GM21528 (cell line): ENCODE measurements around the gene RUFY1.
"Not testable (repeated sequence)": the region's sequence is repeated elsewhere in the genome, so short reads cannot be mapped to it uniquely, and the experiment has no call there.

Experiments
- ATAC-seq: cut with Tn5 transposase; IDR thresholded peaks from one replicate; pipeline ENCODE4 v1.9.1; 2021; ENCODE audit warnings: mild to moderate bottlenecking, moderate library complexity; ENCODE audit not compliant: unreplicated experiment, low FRiP score

Gene RUFY1

GRCh38 chr5:179550511-179551342 is at the start of gene RUFY1:
Gene RUFY1, plus strand, starts transcription at chr5:179550554. Its CDS starts 16 bp downstream, at chr5:179550570.
- ATAC-seq, result peak; percentile 83

GRCh38 chr5:179501997-179502396 is 48.4 kb upstream of the RUFY1 start:
- not testable (repeated sequence) for ATAC-seq

- not testable (repeated sequence) for ATAC-seq
Observed at GRCh38 chr5:179502420-179502819, 47.9 kb upstream of the RUFY1 start.

- ATAC-seq, result no peak
Observed at GRCh38 chr5:179504191-179504590, 46.2 kb upstream of the RUFY1 start.

GRCh38 chr5:179504600-179505396 is 45.6 kb upstream of the RUFY1 start:
- no peak for ATAC-seq

GRCh38 chr5:179505636-179506261 is 44.6 kb upstream of the RUFY1 start:
- no peak for ATAC-seq

GRCh38 chr5:179509239-179509638 is 41.1 kb upstream of the RUFY1 start:
- no peak for ATAC-seq

- ATAC-seq, result no peak
Observed at GRCh38 chr5:179509845-179510244, 40.5 kb upstream of the RUFY1 start.

GRCh38 chr5:179512452-179513000 is 37.8 kb upstream of the RUFY1 start:
- ATAC-seq, result no peak

GRCh38 chr5:179515501-179515900 is 34.9 kb upstream of the RUFY1 start:
- ATAC-seq, result not testable (repeated sequence)

- ATAC-seq, result no peak
Observed at GRCh38 chr5:179516221-179516620, 34.1 kb upstream of the RUFY1 start.

GRCh38 chr5:179517746-179518145 is 32.6 kb upstream of the RUFY1 start:
- not testable (repeated sequence) for ATAC-seq

GRCh38 chr5:179518369-179518768 is 32.0 kb upstream of the RUFY1 start:
- ATAC-seq, result not testable (repeated sequence)

GRCh38 chr5:179519416-179520070 is 30.8 kb upstream of the RUFY1 start:
- ATAC-seq, result not testable (repeated sequence)

GRCh38 chr5:179522107-179522506 is 28.2 kb upstream of the RUFY1 start:
- ATAC-seq, result not testable (repeated sequence)

GRCh38 chr5:179526978-179527377 is 23.4 kb upstream of the RUFY1 start:
- no peak for ATAC-seq

GRCh38 chr5:179530069-179530998 is 20.0 kb upstream of the RUFY1 start:
- peak; percentile 68 for ATAC-seq

- ATAC-seq, result no peak
Observed at GRCh38 chr5:179533024-179533423, 17.3 kb upstream of the RUFY1 start.

- peak; percentile 60 for ATAC-seq
Observed at GRCh38 chr5:179533907-179534306, 16.4 kb upstream of the RUFY1 start.
